Globus pallidus (tissue), 1 donor: ENCODE results near the gene NFKBIZ.
A peak's percentile ranks its signal among the peaks of the same experiment; 100 is the strongest.

Experiments used
- DNase-seq: peaks from one replicate; pipeline ENCODE4 v3.0.0-alpha.2; 2015; ENCODE audit warnings: low spot score

The NFKBIZ gene

GRCh38 chr3:101825904-101826445 lies 23.3 kb upstream of the NFKBIZ start:
- no peak for DNase-seq

- DNase-seq: peak; percentile 74
These were observed 21.8 kb upstream of the NFKBIZ start for GRCh38 chr3:101827211-101828174.

- DNase-seq: no peak
These were observed 21.0 kb upstream of the NFKBIZ start for GRCh38 chr3:101828276-101828675.

- no peak for DNase-seq
These were observed 20.4 kb upstream of the NFKBIZ start for GRCh38 chr3:101828691-101829436.

GRCh38 chr3:101829437-101829830 lies 19.9 kb upstream of the NFKBIZ start:
- no peak for DNase-seq

GRCh38 chr3:101829874-101830273 lies 19.4 kb upstream of the NFKBIZ start:
- DNase-seq: no peak

GRCh38 chr3:101833446-101833974 lies 15.8 kb upstream of the NFKBIZ start:
- DNase-seq: no peak

GRCh38 chr3:101835676-101836075 lies 13.6 kb upstream of the NFKBIZ start:
- no peak for DNase-seq

- DNase-seq: no peak
These were observed 13.2 kb upstream of the NFKBIZ start for GRCh38 chr3:101836160-101836559.

GRCh38 chr3:101836652-101837598 lies 12.4 kb upstream of the NFKBIZ start:
- no peak for DNase-seq

GRCh38 chr3:101838691-101839090 lies 10.6 kb upstream of the NFKBIZ start:
- no peak for DNase-seq

GRCh38 chr3:101840066-101840465 lies 9.2 kb upstream of the NFKBIZ start:
- DNase-seq: no peak

- DNase-seq: no peak
These were observed 6.9 kb upstream of the NFKBIZ start for GRCh38 chr3:101842245-101842934.

- no peak for DNase-seq
These were observed 6.4 kb upstream of the NFKBIZ start for GRCh38 chr3:101842935-101843330.

GRCh38 chr3:101845425-101845824 lies 3.9 kb upstream of the NFKBIZ start:
- DNase-seq: no peak

GRCh38 chr3:101846709-101847108 lies 2.6 kb upstream of the NFKBIZ start:
- no peak for DNase-seq

GRCh38 chr3:101847328-101847727 lies 2.0 kb upstream of the NFKBIZ start:
- no peak for DNase-seq

GRCh38 chr3:101848326-101848725 lies 988 bp upstream of the NFKBIZ start:
- no peak for DNase-seq

GRCh38 chr3:101849714-101850245 lies 466 bp downstream of the NFKBIZ start:
- no peak for DNase-seq

- DNase-seq: no peak
These were observed 1.1 kb downstream of the NFKBIZ start for GRCh38 chr3:101850246-101851051.
